WERI-Rb-1 (cell line): ENCODE results near the gene CRX.
"Not testable (repeated sequence)": the region's sequence is repeated elsewhere in the genome, so short reads cannot be mapped to it uniquely, and the experiment has no call there.

Source experiments
- DNase-seq: peaks from one replicate; pipeline ENCODE4 v3.0.0-alpha.2; 2020
- H3K27ac ChIP-seq: fragments of 250-450 bp; sonication (Bioruptor Pico); 2 replicates; pipeline ENCODE4 v1.5.1; 2020; ENCODE audit warnings: mild to moderate bottlenecking, moderate library complexity
- H3K27me3 ChIP-seq: fragments of 250-450 bp; sonication (Bioruptor Pico); 2 replicates; pipeline ENCODE4 v1.5.1; 2021; ENCODE audit warnings: mild to moderate bottlenecking, low read depth, moderate library complexity; ENCODE audit not compliant: insufficient read depth, severe bottlenecking
- H3K36me3 ChIP-seq: fragments of 250-450 bp; sonication (Bioruptor Pico); 2 replicates; pipeline ENCODE4 v1.5.1; 2020; ENCODE audit warnings: mild to moderate bottlenecking, moderate library complexity
- H3K4me3 ChIP-seq: 2 replicates; pipeline ENCODE4 v1.5.1; 2011; ENCODE audit warnings: low read depth, mild to moderate bottlenecking, control low read depth, low read length
- H3K9me3 ChIP-seq: fragments of 250-450 bp; sonication (Bioruptor Pico); 2 replicates; pipeline ENCODE4 v1.5.1; 2021; ENCODE audit warnings: mild to moderate bottlenecking, moderate library complexity; ENCODE audit not compliant: severe bottlenecking
- TF ChIP-seq, protein P1 (sequence below): IDR thresholded peaks from 2 replicates; pipeline ENCODE4 v1.5.1; 2011; ENCODE audit warnings: low read depth, mild to moderate bottlenecking, control low read depth, inconsistent platforms, low read length

Gene CRX

GRCh38 chr19:47798904-47799266 is 22.9 kb upstream of the CRX start:
- peak overlapping the region; percentile 99 for H3K27ac ChIP-seq
- TF ChIP-seq, protein P1, sequence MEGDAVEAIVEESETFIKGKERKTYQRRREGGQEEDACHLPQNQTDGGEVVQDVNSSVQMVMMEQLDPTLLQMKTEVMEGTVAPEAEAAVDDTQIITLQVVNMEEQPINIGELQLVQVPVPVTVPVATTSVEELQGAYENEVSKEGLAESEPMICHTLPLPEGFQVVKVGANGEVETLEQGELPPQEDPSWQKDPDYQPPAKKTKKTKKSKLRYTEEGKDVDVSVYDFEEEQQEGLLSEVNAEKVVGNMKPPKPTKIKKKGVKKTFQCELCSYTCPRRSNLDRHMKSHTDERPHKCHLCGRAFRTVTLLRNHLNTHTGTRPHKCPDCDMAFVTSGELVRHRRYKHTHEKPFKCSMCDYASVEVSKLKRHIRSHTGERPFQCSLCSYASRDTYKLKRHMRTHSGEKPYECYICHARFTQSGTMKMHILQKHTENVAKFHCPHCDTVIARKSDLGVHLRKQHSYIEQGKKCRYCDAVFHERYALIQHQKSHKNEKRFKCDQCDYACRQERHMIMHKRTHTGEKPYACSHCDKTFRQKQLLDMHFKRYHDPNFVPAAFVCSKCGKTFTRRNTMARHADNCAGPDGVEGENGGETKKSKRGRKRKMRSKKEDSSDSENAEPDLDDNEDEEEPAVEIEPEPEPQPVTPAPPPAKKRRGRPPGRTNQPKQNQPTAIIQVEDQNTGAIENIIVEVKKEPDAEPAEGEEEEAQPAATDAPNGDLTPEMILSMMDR = no peak
- DNase-seq = peak; percentile 93
- H3K4me3 ChIP-seq = peak overlapping the region; percentile 33
- H3K9me3 ChIP-seq = no peaks in the 10 kb centered on the region
- no peaks in the 10 kb centered on the region for H3K27me3 ChIP-seq
- no peaks in the 10 kb centered on the region for H3K36me3 ChIP-seq

DNA sequence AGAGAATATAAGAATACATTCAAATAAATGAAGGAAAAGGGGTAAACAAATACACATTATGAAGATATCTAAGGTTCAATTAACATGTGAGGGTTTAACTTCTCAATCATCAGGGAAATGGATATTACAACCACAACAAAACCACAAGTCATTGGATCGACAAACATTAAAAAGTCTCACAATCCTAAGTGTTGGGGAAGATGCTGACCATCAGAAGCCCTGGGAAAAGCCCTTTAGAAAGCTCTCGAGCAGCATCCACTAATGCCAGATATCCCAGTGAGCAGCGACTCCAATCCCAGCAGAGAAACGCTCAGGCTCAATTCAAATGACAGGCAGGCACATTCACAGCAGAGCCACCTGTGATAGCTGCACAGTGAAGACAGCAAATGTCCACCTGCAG is 20.5 kb upstream of the CRX start:
- Histone ChIP-seq H3K4me3 (no peak overlapping the region), H3K27ac (no peak overlapping the region), H3K36me3 (no peaks in the 10 kb centered on the region), H3K9me3 (no peaks in the 10 kb centered on the region), H3K27me3 (no peaks in the 10 kb centered on the region)
- no peak for DNase-seq
- TF ChIP-seq, protein P1 = no peak

DNA sequence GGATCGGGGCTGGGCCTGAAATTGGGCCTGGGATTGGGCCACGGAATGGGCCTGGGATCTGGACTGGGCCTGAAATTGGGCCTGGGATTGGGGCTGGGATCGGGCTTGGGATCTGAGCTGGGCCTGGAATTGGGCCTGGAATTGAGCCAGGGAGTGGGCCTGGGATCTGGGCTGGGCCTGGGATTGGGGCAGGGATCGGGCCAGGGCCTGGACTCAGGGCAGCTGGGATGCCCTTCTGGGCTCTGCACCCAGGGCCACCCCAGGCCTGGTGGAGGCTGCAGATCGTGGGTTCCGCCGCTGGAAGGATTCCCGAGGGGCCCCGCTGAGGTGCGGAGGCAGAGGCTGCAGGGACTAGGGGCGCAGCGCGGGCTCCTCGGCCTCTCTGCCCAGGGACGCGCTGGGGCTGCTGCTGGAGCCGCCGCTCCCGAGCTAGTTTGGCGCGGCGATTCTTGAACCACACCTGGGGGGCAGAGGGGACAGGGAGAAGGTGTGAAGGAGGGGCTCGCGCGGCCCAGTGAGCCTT is 19.2 kb upstream of the CRX start:
- Histone ChIP-seq H3K9me3 (no peaks in the 10 kb centered on the region), H3K36me3 (no peaks in the 10 kb centered on the region), H3K27me3 (no peaks in the 10 kb centered on the region), H3K4me3 (no peak overlapping the region), H3K27ac (peak overlapping the region; percentile 31; the same call in 1 of the 2 replicates)
- DNase-seq = no peak
- TF ChIP-seq, protein P1 = no peak

GRCh38 chr19:47803148-47803547 is 18.6 kb upstream of the CRX start:
- H3K36me3 ChIP-seq, H3K27me3 ChIP-seq, DNase-seq, H3K9me3 ChIP-seq, H3K4me3 ChIP-seq, H3K27ac ChIP-seq: not testable (repeated sequence)

GRCh38 chr19:47803671-47804070 is 18.1 kb upstream of the CRX start:
- H3K36me3 ChIP-seq, H3K9me3 ChIP-seq, H3K27me3 ChIP-seq, DNase-seq, H3K27ac ChIP-seq, H3K4me3 ChIP-seq: not testable (repeated sequence)

GRCh38 chr19:47804451-47804850 is 17.3 kb upstream of the CRX start, which contains the start of gene TPRX1:
Gene TPRX1, minus strand, starts transcription at chr19:47804551. Its CDS starts 12 bp downstream, at chr19:47804539.
- not testable (repeated sequence) for H3K27me3 ChIP-seq, H3K4me3 ChIP-seq, H3K36me3 ChIP-seq, H3K9me3 ChIP-seq, DNase-seq
- peak within 1 kb of the TSS; percentile 48 for H3K27ac ChIP-seq

GRCh38 chr19:47805313-47805712 is 16.4 kb upstream of the CRX start:
- peak; percentile 73 for DNase-seq
- Histone ChIP-seq H3K4me3 (no peak overlapping the region), H3K9me3 (no peaks in the 10 kb centered on the region), H3K36me3 (no peaks in the 10 kb centered on the region), H3K27ac (peak overlapping the region; percentile 48), H3K27me3 (no peaks in the 10 kb centered on the region)
- TF ChIP-seq, protein P1 = no peak
